HG03575 (cell line): ENCODE data around the gene TIMP2.

Experiments
- ATAC-seq: cut with Tn5 transposase; IDR thresholded peaks from one replicate; pipeline ENCODE4 v1.9.1; 2021; ENCODE audit not compliant: unreplicated experiment, insufficient number of reproducible peaks, low FRiP score; ENCODE audit errors: extremely low read depth

Gene TIMP2

DNA sequence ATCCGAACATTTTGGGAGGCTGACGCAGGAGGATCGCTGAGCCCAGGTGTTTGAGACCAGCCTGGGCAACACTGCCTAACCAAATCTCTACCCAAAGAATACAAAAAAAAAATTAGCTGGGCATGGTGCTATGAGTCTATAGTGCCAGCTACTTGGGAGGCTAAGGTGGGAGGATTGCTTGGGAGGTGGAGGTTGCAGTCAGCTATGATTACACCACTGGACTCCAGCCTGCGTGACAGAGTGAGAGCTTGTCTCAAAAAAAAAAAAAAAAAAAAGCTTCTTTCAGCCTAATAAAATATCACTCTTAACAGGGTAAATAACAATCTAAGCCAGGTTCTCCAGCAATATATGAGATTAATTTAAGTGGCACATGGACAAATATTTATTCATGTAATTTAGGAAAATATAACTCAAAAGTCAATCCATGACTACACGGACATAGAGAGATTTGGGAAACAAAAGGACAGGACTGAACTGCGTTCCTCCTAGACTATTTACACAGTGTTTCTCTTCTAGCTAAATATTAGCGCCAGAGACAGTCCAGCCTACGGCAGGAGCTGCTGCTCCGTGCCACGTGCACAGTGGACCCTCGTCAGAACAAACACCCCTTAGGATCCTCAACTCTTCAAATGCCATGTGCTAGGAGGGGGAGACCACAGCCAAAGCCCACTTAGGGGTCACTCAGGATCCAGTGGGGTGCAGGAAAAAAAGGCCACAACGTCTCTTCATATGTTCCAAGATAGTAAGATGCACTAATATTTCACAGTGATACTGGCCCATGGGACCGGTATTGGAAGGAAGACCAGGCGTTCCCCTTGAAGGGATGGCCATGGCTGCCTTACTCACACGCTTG is 93.3 kb downstream of the TIMP2 start:
- ATAC-seq: no peak

DNA sequence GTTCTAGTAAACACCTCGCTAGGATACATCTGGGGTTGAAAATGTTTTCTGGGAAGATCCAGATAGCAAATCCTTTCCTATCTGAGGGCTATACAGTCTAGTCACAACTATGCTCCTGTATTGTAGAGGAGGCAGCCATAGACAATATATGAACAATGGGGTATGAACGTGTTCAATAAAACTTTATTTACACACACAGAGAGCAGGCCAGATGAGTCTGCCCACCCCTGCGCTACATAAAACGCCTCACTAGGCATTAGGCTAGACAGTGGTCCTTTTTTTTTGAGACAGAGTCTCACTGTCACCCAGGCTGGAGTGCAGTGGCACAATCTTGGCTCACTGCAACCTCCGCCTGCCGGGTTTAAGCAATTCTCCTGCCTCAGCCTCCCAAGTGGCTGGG is 95.7 kb downstream of the TIMP2 start:
- no peak for ATAC-seq

DNA sequence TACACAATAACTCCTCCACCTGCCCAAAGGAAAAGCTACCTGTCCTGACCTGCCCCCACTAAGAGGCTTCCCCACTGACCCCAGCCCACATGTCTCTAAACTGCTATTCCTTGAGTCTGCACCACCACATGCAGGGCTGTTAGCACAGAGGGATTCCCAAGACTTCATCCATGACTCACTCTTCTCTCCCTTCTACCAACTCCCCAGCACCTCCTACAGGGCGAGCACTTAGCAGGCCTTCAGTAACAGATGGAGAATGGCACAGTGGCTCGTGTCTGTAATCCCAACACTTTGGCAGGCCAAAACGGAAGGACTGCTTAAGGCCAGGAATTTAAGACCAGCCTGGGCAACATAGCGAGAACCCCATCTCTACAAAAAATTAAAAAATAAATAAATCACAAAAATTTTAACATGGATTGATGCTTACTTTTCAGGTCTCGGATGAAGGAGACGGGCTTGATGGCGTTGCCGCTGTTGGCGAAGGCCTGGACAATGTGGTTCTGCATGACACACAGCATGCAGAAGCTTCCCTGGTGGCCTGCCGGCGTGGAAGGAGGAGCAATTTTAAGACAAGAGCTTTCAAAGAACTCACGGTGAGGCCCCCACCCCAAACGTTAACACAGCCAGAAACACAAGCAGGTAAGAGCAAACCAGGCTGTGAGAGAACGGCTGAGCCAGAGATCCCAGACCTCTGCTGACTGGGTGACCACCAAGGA is 96.6 kb downstream of the TIMP2 start:
- ATAC-seq: no peak

GRCh38 chr17:78826836-78827509 is 98.2 kb downstream of the TIMP2 start:
- ATAC-seq: no peak

DNA sequence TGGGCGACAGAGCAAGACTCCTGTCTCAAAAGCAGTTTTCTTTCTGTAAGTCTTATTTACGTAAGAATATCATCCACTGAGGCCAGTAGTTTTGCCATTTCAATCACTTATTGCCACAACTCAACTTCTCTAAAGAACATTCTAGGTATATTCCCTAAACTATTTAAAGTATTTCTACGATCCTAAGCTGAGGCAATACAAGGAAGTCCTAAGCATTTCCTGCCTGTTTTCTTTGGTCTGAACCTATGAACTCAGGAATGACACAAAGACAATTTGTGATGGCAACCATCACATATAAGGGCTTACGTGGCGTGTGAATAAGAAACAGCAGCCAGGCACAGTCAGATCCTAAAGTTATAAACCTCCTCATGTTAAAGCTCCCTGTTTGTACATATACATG is 98.8 kb downstream of the TIMP2 start:
- ATAC-seq: no peak

- no peak for ATAC-seq
Observed at GRCh38 chr17:78825696-78826095, 99.5 kb downstream of the TIMP2 start.

- no peak for ATAC-seq
Observed at GRCh38 chr17:78824240-78824639, 100.9 kb downstream of the TIMP2 start.

- ATAC-seq: no peak
Observed at GRCh38 chr17:78823282-78824046, 101.7 kb downstream of the TIMP2 start.

GRCh38 chr17:78822552-78822951 is 102.6 kb downstream of the TIMP2 start:
- ATAC-seq: no peak

- ATAC-seq: no peak
Observed at GRCh38 chr17:78821961-78822360, 103.2 kb downstream of the TIMP2 start.

- no peak for ATAC-seq
Observed at GRCh38 chr17:78820841-78821240, 104.3 kb downstream of the TIMP2 start.

GRCh38 chr17:78819806-78820792 is 105.1 kb downstream of the TIMP2 start:
- no peak for ATAC-seq

GRCh38 chr17:78819402-78819801 is 105.8 kb downstream of the TIMP2 start:
- ATAC-seq: no peak

DNA sequence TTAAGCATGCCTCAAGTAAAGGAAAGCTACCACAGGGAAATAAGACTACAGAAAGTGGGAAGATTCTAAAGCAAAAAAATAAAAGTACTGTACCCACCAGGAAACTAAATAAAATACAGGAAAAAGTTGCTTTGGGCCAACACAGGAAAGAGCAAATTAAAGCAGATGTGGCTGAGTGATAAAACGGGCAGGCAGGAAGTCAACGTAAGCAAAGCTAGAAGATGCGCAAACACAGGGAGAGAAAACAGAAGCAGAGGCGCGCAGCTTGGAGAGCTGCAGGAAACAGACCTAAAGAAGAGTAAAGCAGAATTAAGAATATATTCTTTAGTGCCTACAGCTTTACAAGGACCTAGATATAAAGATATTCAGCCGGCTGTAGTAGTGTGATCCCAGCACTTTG is 106.3 kb downstream of the TIMP2 start:
- no peak for ATAC-seq

- ATAC-seq: no peak
Observed at GRCh38 chr17:78818152-78818846, 106.9 kb downstream of the TIMP2 start.

DNA sequence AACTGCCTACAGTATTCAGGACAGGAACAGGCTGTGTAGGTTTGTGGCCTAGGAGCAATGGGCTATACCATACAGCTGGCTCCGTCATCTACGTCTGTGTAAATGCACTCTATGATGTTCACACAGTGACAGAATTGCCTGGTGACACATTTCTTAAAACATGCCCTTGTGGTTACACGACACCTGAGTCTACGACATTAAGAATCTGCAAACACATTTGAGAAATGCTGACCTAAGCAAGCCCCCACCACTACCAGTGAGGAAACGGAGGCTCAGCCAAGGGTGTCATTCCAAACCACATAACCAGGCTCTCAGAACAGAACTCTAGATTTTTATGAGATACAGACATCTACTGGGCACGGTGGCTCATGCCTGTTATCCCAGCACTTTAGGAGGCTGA is 108.1 kb downstream of the TIMP2 start:
- no peak for ATAC-seq

DNA sequence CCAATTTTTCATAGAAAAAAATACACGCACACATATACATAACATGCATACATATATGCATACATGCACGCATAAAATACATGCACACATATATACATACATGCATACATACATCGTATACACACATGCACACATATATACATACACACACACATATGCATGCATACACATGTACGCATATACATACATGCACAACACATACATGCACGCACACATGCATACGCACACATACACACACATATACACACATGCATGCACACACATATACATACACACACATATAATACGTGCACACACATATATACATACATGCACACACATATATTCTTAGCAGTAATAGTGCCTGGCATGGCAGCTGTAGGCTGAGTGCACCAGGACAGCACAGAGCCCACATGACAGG is 109.5 kb downstream of the TIMP2 start:
- no peak for ATAC-seq

DNA sequence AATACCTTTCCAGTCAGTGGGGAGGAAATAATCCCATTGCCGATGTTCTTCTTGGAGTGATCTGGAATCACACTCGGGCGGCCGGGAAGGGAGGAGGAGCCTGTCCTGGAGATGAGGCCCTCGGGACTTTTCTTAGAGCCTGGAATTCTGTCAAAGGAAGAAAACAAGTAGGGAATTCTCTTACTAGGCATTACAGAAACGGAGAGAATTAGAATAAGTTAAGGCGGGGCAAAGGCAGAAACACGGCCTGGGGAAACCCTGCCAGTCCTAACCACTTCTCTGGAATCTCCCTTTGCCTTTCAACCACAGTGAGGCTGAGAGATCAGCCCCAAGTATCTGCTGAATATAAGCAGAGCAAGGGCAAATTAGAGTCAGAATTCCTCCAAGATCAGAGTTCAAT is 112.3 kb downstream of the TIMP2 start:
- ATAC-seq: no peak
